HepG2 (cell line): Measurements from ENCODE around the gene FAM222A. TPM values are rescaled to one million over a fixed set of nuclear protein-coding genes. Genes with fewer than 3 reads are reported as not detected.
A peak's percentile ranks its signal among the peaks of the same experiment; 100 is the strongest.

Experiments
- CBX1 ChIP-seq: IDR thresholded peaks from one replicate; pipeline ENCODE4 v1.6.1; 2016; ENCODE audit warnings: antibody characterized with exemption, low read depth
- ELF1 ChIP-seq: sonication (generic); formaldehyde crosslinking; IDR thresholded peaks from 2 replicates; pipeline ENCODE4 v1.4.0; 2020; ENCODE audit warnings: missing genetic modification reagents
- GABPA ChIP-seq, 2 experiments: IDR thresholded peaks; 2 replicates each; pipeline ENCODE4 v1.6.1; 2011 to 2016; ENCODE audit warnings: low read depth in 2 of 2, low read length in 1 of 2, missing biosample characterization in 1 of 2, missing genetic modification characterization in 1 of 2
- IRF9 ChIP-seq: sonication (generic); formaldehyde crosslinking; IDR thresholded peaks from 2 replicates; pipeline ENCODE4 v1.8.0; 2022; ENCODE audit warnings: missing genetic modification reagents, mild to moderate bottlenecking, borderline replicate concordance
- KDM5A ChIP-seq: fragments of 200-600 bp; sonication (generic); IDR thresholded peaks from 2 replicates; pipeline ENCODE4 v1.7.0; 2018; ENCODE audit warnings: antibody characterized with exemption, mild to moderate bottlenecking, low read length, borderline replicate concordance
- RBM39 ChIP-seq: fragments of 200-400 bp; formaldehyde crosslinking; IDR thresholded peaks from one replicate; pipeline ENCODE4 v1.6.1; 2018; ENCODE audit warnings: antibody characterized with exemption, mild to moderate bottlenecking, low read depth, low read length; ENCODE audit not compliant: poor library complexity, severe bottlenecking
- SRSF1 ChIP-seq: fragments of 200-400 bp; formaldehyde crosslinking; optimal IDR thresholded peaks from 2 replicates; pipeline ENCODE3; 2017; ENCODE audit warnings: mild to moderate bottlenecking, low read depth, low read length, moderate library complexity
- WIZ ChIP-seq: sonication (generic); formaldehyde crosslinking; IDR thresholded peaks from 2 replicates; pipeline ENCODE4 v1.5.1; 2020; ENCODE audit warnings: mild to moderate bottlenecking, missing genetic modification reagents
- ZNF235 ChIP-seq: sonication (generic); formaldehyde crosslinking; IDR thresholded peaks from 2 replicates; pipeline ENCODE4 v1.8.1; 2023; ENCODE audit warnings: mild to moderate bottlenecking, missing genetic modification reagents, borderline replicate concordance
- ZNF543 ChIP-seq: sonication (generic); formaldehyde crosslinking; IDR thresholded peaks from 2 replicates; pipeline ENCODE4 v1.4.0; 2020; ENCODE audit warnings: mild to moderate bottlenecking, missing genetic modification reagents
- ZNF552 ChIP-seq: sonication (generic); formaldehyde crosslinking; IDR thresholded peaks from 2 replicates; pipeline ENCODE4 v1.9.0; 2022; ENCODE audit warnings: missing genetic modification reagents, mild to moderate bottlenecking, borderline replicate concordance
- ZNF564 ChIP-seq: sonication (generic); formaldehyde crosslinking; IDR thresholded peaks from 2 replicates; pipeline ENCODE4 v1.8.1; 2023; ENCODE audit warnings: mild to moderate bottlenecking, missing genetic modification reagents
- ZNF580 ChIP-seq: IDR thresholded peaks from 2 replicates; pipeline ENCODE4 v1.6.1; 2016; ENCODE audit warnings: low read depth, borderline replicate concordance
- ZNF891 ChIP-seq: sonication (generic); formaldehyde crosslinking; IDR thresholded peaks from 2 replicates; pipeline ENCODE4 v1.5.0; 2020; ENCODE audit warnings: mild to moderate bottlenecking, missing genetic modification reagents
- polyA plus RNA-seq, 8 experiments: library from polyadenylated mRNA; depleted of rRNA in 3 of 8; stranded (reverse) in 7 of 8; unstranded in 1 of 8; fragments of >200 nt; fragmentation: Illumina TruSeq in 4 of 8; extraction: Trizol in 4 of 8; gene quantifications; 2 replicates each; pipeline versions ENCODE4 v1.2.1 to v1.2.3, GENCODE V29; 2011 to 2016; ENCODE audit warnings: low read depth in 4 of 8, missing spikeins in 1 of 8, mixed read lengths in 1 of 8; ENCODE audit not compliant: insufficient read depth in 1 of 8
- total RNA-seq, 5 experiments: library from RNA; depleted of rRNA; stranded (reverse); fragments of >200 nt; fragmentation: Illumina TruSeq; extraction: Trizol; gene quantifications; 2 replicates each; pipeline ENCODE4 v1.2.3, GENCODE V29; 2016; ENCODE audit warnings: low read depth in 1 of 5
- TF ChIP-seq, protein P1 (sequence below): sonication (generic); formaldehyde crosslinking; IDR thresholded peaks from 2 replicates; pipeline ENCODE4 v1.5.0; 2020; ENCODE audit warnings: missing genetic modification reagents
- TF ChIP-seq, protein P2 (sequence below): sonication (generic); formaldehyde crosslinking; IDR thresholded peaks from 2 replicates; pipeline ENCODE4 v1.4.0; 2020; ENCODE audit warnings: missing genetic modification reagents, borderline replicate concordance
- TF ChIP-seq, protein P3 (sequence below): sonication (generic); formaldehyde crosslinking; IDR thresholded peaks from 2 replicates; pipeline ENCODE4 v1.4.0; 2020; ENCODE audit warnings: missing genetic modification reagents

FAM222A gene
- total and polyA plus RNA-seq, 2 of the 13 experiments (the other 11 are each of a cell fraction or from before 2014, with no cell fraction given), result 2.7 to 9.6 TPM

- TF ChIP-seq GABPA (IDR thresholded peaks at IDR 0.05; ENCODE audit: low read depth, low read length), result no peak
- no peak for TF ChIP-seq GABPA (CRISPR knock-in tag; IDR thresholded peaks at IDR 0.05; ENCODE audit: low read depth)
- TF ChIP-seq, protein P1, sequence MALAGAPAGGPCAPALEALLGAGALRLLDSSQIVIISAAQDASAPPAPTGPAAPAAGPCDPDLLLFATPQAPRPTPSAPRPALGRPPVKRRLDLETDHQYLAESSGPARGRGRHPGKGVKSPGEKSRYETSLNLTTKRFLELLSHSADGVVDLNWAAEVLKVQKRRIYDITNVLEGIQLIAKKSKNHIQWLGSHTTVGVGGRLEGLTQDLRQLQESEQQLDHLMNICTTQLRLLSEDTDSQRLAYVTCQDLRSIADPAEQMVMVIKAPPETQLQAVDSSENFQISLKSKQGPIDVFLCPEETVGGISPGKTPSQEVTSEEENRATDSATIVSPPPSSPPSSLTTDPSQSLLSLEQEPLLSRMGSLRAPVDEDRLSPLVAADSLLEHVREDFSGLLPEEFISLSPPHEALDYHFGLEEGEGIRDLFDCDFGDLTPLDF (CRISPR knock-in tag), result no peak
- no peak for TF ChIP-seq SRSF1
- TF ChIP-seq ZNF543 (CRISPR knock-in tag), result no peak
- TF ChIP-seq ZNF235 (CRISPR knock-in tag), result no peak
- no peak for TF ChIP-seq ZNF564 (CRISPR knock-in tag)
- TF ChIP-seq, protein P2, sequence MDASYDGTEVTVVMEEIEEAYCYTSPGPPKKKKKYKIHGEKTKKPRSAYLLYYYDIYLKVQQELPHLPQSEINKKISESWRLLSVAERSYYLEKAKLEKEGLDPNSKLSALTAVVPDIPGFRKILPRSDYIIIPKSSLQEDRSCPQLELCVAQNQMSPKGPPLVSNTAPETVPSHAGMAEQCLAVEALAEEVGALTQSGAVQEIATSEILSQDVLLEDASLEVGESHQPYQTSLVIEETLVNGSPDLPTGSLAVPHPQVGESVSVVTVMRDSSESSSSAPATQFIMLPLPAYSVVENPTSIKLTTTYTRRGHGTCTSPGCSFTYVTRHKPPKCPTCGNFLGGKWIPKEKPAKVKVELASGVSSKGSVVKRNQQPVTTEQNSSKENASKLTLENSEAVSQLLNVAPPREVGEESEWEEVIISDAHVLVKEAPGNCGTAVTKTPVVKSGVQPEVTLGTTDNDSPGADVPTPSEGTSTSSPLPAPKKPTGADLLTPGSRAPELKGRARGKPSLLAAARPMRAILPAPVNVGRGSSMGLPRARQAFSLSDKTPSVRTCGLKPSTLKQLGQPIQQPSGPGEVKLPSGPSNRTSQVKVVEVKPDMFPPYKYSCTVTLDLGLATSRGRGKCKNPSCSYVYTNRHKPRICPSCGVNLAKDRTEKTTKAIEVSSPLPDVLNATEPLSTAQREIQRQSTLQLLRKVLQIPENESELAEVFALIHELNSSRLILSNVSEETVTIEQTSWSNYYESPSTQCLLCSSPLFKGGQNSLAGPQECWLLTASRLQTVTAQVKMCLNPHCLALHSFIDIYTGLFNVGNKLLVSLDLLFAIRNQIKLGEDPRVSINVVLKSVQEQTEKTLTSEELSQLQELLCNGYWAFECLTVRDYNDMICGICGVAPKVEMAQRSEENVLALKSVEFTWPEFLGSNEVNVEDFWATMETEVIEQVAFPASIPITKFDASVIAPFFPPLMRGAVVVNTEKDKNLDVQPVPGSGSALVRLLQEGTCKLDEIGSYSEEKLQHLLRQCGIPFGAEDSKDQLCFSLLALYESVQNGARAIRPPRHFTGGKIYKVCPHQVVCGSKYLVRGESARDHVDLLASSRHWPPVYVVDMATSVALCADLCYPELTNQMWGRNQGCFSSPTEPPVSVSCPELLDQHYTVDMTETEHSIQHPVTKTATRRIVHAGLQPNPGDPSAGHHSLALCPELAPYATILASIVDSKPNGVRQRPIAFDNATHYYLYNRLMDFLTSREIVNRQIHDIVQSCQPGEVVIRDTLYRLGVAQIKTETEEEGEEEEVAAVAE (CRISPR knock-in tag), result no peak
- no peak for TF ChIP-seq ELF1 (CRISPR knock-in tag)
- no peak for TF ChIP-seq RBM39
- TF ChIP-seq, protein P3, sequence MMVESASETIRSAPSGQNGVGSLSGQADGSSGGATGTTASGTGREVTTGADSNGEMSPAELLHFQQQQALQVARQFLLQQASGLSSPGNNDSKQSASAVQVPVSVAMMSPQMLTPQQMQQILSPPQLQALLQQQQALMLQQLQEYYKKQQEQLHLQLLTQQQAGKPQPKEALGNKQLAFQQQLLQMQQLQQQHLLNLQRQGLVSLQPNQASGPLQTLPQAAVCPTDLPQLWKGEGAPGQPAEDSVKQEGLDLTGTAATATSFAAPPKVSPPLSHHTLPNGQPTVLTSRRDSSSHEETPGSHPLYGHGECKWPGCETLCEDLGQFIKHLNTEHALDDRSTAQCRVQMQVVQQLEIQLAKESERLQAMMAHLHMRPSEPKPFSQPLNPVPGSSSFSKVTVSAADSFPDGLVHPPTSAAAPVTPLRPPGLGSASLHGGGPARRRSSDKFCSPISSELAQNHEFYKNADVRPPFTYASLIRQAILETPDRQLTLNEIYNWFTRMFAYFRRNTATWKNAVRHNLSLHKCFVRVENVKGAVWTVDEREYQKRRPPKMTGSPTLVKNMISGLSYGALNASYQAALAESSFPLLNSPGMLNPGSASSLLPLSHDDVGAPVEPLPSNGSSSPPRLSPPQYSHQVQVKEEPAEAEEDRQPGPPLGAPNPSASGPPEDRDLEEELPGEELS (CRISPR knock-in tag), result no peak
- TF ChIP-seq WIZ (CRISPR knock-in tag), result peak; percentile 87; the same call in 1 of the 2 replicates
- no peak for TF ChIP-seq ZNF552 (CRISPR knock-in tag)
- no peak for TF ChIP-seq CBX1
- TF ChIP-seq ZNF891 (CRISPR knock-in tag), result peak; percentile 64
- TF ChIP-seq IRF9 (CRISPR knock-in tag), result peak; percentile 63; the same call in 1 of the 2 replicates
- no peak for TF ChIP-seq KDM5A
- TF ChIP-seq ZNF580 (CRISPR knock-in tag), result no peak
Observed at GRCh38 chr12:109736552-109737108, 23.0 kb downstream of the FAM222A start (continued).
